ENCODE results near the gene HERC2.
"Not testable (repeated sequence)": the region's sequence is repeated elsewhere in the genome, so short reads cannot be mapped to it uniquely, and the experiment has no call there.

HERC2 gene

GRCh38 chr15:28219116-28219515 lies 102.9 kb downstream of the HERC2 start:
- Histone ChIP-seq H3K4me2 (ENCODE audit: low read depth, low read length, poor library complexity, severe bottlenecking) (no peak overlapping the region), H3F3A (ENCODE audit: insufficient read depth) (no peaks in the 10 kb centered on the region), H3K9me2 (replicated peaks; ENCODE audit: insufficient read depth, low read length) (no peaks in the 10 kb centered on the region), H3K9ac (ENCODE audit: low read length) (no peak overlapping the region), H3K79me2 (ENCODE audit: insufficient read depth, low read length) (no peaks in the 10 kb centered on the region), H3K27ac (ENCODE audit: low read depth, low read length) (no peak overlapping the region), H4K20me1 (ENCODE audit: low read depth, low read length) (no peaks in the 10 kb centered on the region), H3K36me3 (ENCODE audit: low read length) (peaks cover 2% of the 10 kb centered on the region; the same call in 1 of the 2 replicates), H3K9me3 (ENCODE audit: insufficient read depth, low read length) (no peaks in the 10 kb centered on the region), H3K4me3 (ENCODE audit: insufficient read depth, low read length, poor library complexity, severe bottlenecking) (no peak overlapping the region), H2AFZ (ENCODE audit: low read depth, low read length, severe bottlenecking) (no peak overlapping the region), H3K27me3 (ENCODE audit: low read length) (no peaks in the 10 kb centered on the region)
- TF ChIP-seq EZH2phosphoT487 (conservative IDR thresholded peaks at IDR 0.05; ENCODE audit: low read length) (no peak), CTCF (IDR thresholded peaks at IDR 0.05; ENCODE audit: insufficient read depth, low read length, poor library complexity, severe bottlenecking) (no peak)

- not testable (repeated sequence) for H3F3A ChIP-seq (ENCODE audit: insufficient read depth); H3K27ac ChIP-seq (ENCODE audit: low read depth, low read length); H2AFZ ChIP-seq (ENCODE audit: low read depth, low read length, severe bottlenecking); H3K36me3 ChIP-seq (ENCODE audit: low read length); H3K4me2 ChIP-seq (ENCODE audit: low read depth, low read length, poor library complexity, severe bottlenecking); H3K4me3 ChIP-seq (ENCODE audit: insufficient read depth, low read length, poor library complexity, severe bottlenecking); H3K9ac ChIP-seq (ENCODE audit: low read length); H3K27me3 ChIP-seq (ENCODE audit: low read length); H3K9me2 ChIP-seq (replicated peaks; ENCODE audit: insufficient read depth, low read length); H4K20me1 ChIP-seq (ENCODE audit: low read depth, low read length); H3K9me3 ChIP-seq (ENCODE audit: insufficient read depth, low read length); H3K79me2 ChIP-seq (ENCODE audit: insufficient read depth, low read length)
Measured at GRCh38 chr15:28216946-28217546, 104.9 kb downstream of the HERC2 start.

GRCh38 chr15:28215521-28215920 lies 106.5 kb downstream of the HERC2 start:
- not testable (repeated sequence) for H3K9me3 ChIP-seq (ENCODE audit: insufficient read depth, low read length); H4K20me1 ChIP-seq (ENCODE audit: low read depth, low read length); H2AFZ ChIP-seq (ENCODE audit: low read depth, low read length, severe bottlenecking); H3F3A ChIP-seq (ENCODE audit: insufficient read depth); H3K9ac ChIP-seq (ENCODE audit: low read length); H3K4me3 ChIP-seq (ENCODE audit: insufficient read depth, low read length, poor library complexity, severe bottlenecking); H3K4me2 ChIP-seq (ENCODE audit: low read depth, low read length, poor library complexity, severe bottlenecking); H3K27ac ChIP-seq (ENCODE audit: low read depth, low read length); H3K36me3 ChIP-seq (ENCODE audit: low read length); H3K79me2 ChIP-seq (ENCODE audit: insufficient read depth, low read length); H3K27me3 ChIP-seq (ENCODE audit: low read length); H3K9me2 ChIP-seq (replicated peaks; ENCODE audit: insufficient read depth, low read length)

- not testable (repeated sequence) for H3K79me2 ChIP-seq (ENCODE audit: insufficient read depth, low read length); H3K4me3 ChIP-seq (ENCODE audit: insufficient read depth, low read length, poor library complexity, severe bottlenecking); H3K9ac ChIP-seq (ENCODE audit: low read length); H4K20me1 ChIP-seq (ENCODE audit: low read depth, low read length); H3K9me3 ChIP-seq (ENCODE audit: insufficient read depth, low read length); H3F3A ChIP-seq (ENCODE audit: insufficient read depth); H2AFZ ChIP-seq (ENCODE audit: low read depth, low read length, severe bottlenecking); H3K4me2 ChIP-seq (ENCODE audit: low read depth, low read length, poor library complexity, severe bottlenecking); H3K27me3 ChIP-seq (ENCODE audit: low read length); H3K36me3 ChIP-seq (ENCODE audit: low read length); H3K27ac ChIP-seq (ENCODE audit: low read depth, low read length); H3K9me2 ChIP-seq (replicated peaks; ENCODE audit: insufficient read depth, low read length)
Measured at GRCh38 chr15:28214006-28214790, 107.8 kb downstream of the HERC2 start.

GRCh38 chr15:28213393-28213792 lies 108.6 kb downstream of the HERC2 start:
- H3K36me3 ChIP-seq (ENCODE audit: low read length); H2AFZ ChIP-seq (ENCODE audit: low read depth, low read length, severe bottlenecking); H3K9me2 ChIP-seq (replicated peaks; ENCODE audit: insufficient read depth, low read length); H4K20me1 ChIP-seq (ENCODE audit: low read depth, low read length); H3K27ac ChIP-seq (ENCODE audit: low read depth, low read length); H3F3A ChIP-seq (ENCODE audit: insufficient read depth); H3K79me2 ChIP-seq (ENCODE audit: insufficient read depth, low read length); H3K4me2 ChIP-seq (ENCODE audit: low read depth, low read length, poor library complexity, severe bottlenecking); H3K9ac ChIP-seq (ENCODE audit: low read length); H3K9me3 ChIP-seq (ENCODE audit: insufficient read depth, low read length); H3K4me3 ChIP-seq (ENCODE audit: insufficient read depth, low read length, poor library complexity, severe bottlenecking); H3K27me3 ChIP-seq (ENCODE audit: low read length): not testable (repeated sequence)
